Lung microvascular endothelial cell (primary cell): ENCODE data around the gene GET4. TPM values are rescaled to one million over a fixed set of nuclear protein-coding genes. Genes with fewer than 3 reads are reported as not detected.
"Not testable (repeated sequence)": the region's sequence is repeated elsewhere in the genome, so short reads cannot be mapped to it uniquely, and the experiment has no call there.

ENCODE experiments used
- DNase-seq, 2 donors: peaks; one replicate each; pipeline versions ENCODE4 v3.0.0 to v3.0.0-alpha.2; 2010; ENCODE audit warnings: low read depth in 2 of 2
- total RNA-seq: library from RNA; depleted of rRNA; stranded (reverse); fragments of >200 nt; gene quantifications from 2 replicates; pipeline ENCODE4 v1.2.1, GENCODE V29; 2014

GET4 gene
- total RNA-seq, 1 donor from 2014 or later: 38.3 TPM

- no peak for DNase-seq
Observed at GRCh38 chr7:927031-927671, 50.8 kb downstream of the GET4 start.

GRCh38 chr7:929311-929711, 53.0 kb downstream of the GET4 start:
- no peak for DNase-seq

GRCh38 chr7:930975-931758, 54.8 kb downstream of the GET4 start:
- no peak for DNase-seq

- DNase-seq: no peak
Observed at GRCh38 chr7:931871-932650, 55.7 kb downstream of the GET4 start.

- DNase-seq: no peak
Observed at GRCh38 chr7:932651-932975, 56.3 kb downstream of the GET4 start.

- no peak for DNase-seq
Observed at GRCh38 chr7:934469-935163, 58.3 kb downstream of the GET4 start.

DNA sequence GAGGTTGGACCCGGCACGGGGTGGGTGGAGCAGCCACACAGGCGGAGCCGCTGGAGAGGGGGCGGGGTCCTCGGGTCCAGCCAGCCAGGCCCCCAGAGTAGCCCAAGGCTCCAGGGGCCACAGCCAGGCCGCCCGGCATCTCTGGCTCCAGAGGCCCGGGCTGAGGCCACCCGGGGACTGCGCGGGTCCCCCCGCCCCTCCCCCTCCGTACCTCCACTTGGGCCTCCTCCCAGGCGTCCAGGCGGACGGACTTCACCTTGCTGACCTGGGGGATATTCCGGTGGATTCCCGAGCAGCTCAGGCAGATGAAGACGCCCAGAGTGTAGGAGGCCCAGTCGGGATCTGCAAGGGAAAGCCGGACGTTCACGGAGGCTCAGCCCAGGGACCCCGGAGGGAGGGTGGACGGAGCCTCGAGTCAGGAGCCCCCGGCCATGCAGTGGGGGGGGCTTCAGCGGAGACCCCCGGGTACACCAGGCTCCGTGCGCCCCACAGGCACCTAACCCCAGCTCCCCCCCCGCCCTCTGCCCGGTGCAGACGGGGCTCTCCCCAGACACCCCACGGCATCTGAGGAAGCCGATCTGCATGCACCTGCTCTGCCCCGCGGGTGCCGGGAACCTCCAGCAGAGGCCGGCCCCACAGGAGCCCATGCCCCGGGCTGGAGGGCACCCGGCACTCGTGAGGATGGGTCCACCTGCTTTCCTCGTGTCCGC, 59.0 kb downstream of the GET4 start:
- no peak for DNase-seq

- no peak for DNase-seq
Observed at GRCh38 chr7:935874-936385, 59.6 kb downstream of the GET4 start.

- DNase-seq: no peak
Observed at GRCh38 chr7:936386-937054, 60.2 kb downstream of the GET4 start.

GRCh38 chr7:937856-938484, 61.6 kb downstream of the GET4 start:
- no peak for DNase-seq

- DNase-seq: no peak
Observed at GRCh38 chr7:938546-939185, 62.3 kb downstream of the GET4 start.

- no peak for DNase-seq
Observed at GRCh38 chr7:939843-940242, 63.5 kb downstream of the GET4 start.

GRCh38 chr7:940599-941408, 64.5 kb downstream of the GET4 start:
- no peak for DNase-seq

DNA sequence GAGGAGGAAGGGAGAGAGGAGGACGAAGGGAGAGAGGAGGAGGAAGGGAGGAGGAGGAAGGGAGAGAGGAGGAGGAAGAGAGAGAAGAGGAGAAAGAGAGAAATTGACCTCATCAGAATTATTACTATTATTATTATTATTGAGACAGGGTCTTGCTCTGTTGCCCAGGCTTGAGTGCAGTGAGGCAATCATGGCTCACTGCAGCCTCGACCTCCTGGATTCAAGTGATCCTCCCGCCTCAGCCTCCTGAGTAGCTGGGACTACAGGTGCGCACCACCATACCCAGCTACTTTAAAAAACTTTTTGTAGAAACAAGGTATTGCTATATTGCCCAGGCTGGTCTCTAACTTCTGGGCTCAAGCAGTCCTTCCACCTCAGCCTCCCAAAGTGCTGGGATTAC, 67.4 kb downstream of the GET4 start:
- DNase-seq: not testable (repeated sequence)

GRCh38 chr7:944744-945143, 68.4 kb downstream of the GET4 start:
- no peak for DNase-seq

GRCh38 chr7:945147-945555, 68.8 kb downstream of the GET4 start:
- no peak for DNase-seq

GRCh38 chr7:945556-946255, 69.4 kb downstream of the GET4 start:
- no peak for DNase-seq
